ENCODE measurements around the gene CECR2.
"Not testable (repeated sequence)": the region's sequence is repeated elsewhere in the genome, so short reads cannot be mapped to it uniquely, and the experiment has no call there.

CECR2 gene

GRCh38 chr22:17471886-17472535, 102.8 kb downstream of the CECR2 start:
- DNase-seq, result no peak

- no peak for DNase-seq
Measured at GRCh38 chr22:17472932-17473331, 103.7 kb downstream of the CECR2 start.

DNA sequence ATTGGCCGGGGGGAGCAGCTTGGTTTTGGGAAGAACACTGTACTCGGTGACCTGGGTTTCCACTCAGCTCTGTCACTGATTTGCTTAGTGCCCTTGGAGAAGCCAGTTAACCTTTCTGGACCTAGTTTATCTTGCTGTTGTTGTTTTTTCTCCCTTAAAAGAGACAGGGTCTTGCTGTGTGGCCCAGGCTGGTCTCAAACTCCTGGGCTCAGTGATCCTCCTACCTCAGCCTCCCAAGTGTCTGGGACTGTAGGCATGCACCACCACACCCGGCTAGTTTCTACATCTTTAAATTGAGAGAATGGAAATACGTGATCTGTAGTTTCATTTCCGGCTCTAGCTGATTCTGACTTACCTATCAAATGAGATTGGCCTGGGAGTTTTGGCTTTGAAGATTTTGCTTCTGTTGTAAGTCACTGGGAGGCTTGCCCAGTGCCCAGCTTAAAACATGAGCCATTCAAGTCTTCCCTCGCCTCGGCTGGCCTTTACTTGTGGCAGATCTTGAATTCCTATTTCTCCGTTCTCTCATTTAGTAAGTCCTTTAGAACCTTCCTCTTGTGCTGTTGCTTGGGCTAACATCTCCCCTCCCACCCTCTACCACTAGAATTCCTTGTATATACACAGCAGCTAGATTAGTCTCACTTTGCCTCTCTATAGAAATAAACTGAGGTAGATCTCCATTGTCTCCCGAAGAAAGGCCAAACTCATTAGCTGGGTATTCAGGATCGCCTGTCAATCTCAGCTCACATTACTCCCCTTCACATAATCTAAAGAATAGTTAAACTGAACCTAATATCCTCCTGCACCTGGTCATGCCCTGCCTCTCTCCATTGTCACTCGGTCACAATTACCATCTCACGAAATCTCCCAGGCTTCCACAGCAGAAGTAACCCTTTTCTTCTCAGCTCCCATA, 106.3 kb downstream of the CECR2 start:
- no peak for DNase-seq

GRCh38 chr22:17476838-17477237, 107.6 kb downstream of the CECR2 start:
- no peak for DNase-seq

DNA sequence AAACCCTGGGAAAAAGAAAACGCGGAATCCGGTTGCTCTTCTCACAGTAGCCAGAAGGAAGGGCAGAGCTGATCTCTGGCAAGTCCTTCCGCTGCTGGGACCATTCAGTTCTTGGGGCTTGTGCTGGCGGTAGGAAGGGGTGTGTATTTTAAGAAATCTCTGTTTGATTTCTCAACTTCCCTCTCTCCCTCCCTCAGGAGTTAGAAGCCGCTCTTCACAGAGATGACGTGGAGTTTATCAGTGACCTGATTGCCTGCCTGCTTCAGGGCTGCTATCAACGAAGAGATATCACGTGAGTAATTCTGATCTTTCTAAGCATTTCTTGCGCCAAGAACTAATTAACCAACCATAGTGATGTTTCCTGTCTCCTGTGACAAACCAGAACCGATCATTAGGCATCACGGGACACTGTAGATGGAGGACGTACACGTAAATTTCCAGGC, 108.2 kb downstream of the CECR2 start:
- peak in 1 of 6 experiments; percentile 0 for DNase-seq

DNA sequence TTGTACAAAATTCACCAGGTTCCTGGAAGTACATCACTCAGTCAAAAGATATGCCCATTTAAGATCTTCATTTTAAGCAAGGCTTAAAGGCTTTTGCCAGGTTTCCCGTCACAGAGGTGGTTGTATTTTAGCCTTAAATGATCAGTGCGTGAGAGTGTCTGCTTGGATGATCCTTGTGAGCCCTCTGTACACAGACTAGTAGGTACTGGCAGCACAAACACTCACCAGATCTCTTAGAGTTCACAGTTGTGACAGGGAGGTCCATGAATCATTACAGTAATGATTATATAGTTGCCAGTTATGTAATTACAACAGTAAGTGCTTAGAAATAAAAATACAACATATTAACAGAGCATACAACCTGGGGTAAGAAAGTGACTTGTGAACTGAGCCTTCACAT, 109.9 kb downstream of the CECR2 start:
- no peak for DNase-seq

- DNase-seq, result no peak
Measured at GRCh38 chr22:17481424-17481823, 112.2 kb downstream of the CECR2 start.

- DNase-seq, result no peak
Measured at GRCh38 chr22:17483688-17484372, 114.6 kb downstream of the CECR2 start.

DNA sequence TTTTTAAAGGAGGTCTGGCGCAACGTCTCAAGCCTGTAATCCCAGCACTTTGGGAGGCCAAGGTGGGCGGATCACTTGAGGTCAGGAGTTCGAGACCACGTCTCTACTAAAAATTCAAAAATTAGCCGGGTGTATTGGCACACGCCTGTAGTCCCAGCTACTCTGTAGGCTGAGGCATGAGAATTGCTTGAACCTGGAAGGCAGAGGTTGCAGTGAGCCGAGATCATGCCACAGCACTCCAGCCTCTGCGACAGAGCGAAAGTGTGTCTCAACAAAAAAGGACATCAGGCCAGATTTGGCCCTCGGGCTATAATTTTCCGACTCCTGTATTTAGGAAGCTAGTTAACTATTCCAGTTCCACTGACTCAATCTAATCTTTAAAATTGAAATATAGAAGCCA, 115.3 kb downstream of the CECR2 start:
- no peak for DNase-seq

DNA sequence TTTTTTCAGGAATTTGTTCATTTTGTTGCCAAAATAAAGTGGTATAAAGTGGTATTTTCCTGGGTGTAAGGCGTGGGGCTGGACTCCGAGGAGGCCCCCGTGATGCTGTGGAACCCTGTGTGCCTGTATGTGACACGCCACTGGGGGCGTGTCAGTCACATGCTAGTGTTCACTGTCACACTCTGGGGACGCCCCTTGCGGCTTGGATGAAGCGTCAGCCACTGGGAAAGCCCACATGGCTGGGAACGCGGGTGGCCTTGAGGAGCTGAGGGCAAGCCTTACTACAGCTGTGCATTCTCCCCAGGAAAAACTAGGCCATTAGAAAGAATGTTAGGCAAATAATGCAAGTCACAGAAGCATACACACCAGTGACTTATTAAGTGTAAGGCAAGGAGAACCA, 117.1 kb downstream of the CECR2 start:
- DNase-seq, result no peak

- DNase-seq, result no peak
Measured at GRCh38 chr22:17486719-17487118, 117.5 kb downstream of the CECR2 start.

GRCh38 chr22:17489101-17489500, 119.8 kb downstream of the CECR2 start:
- DNase-seq, result no peak

GRCh38 chr22:17491090-17491640, 121.9 kb downstream of the CECR2 start:
- DNase-seq, result no peak

- DNase-seq, result no peak
Measured at GRCh38 chr22:17492247-17492646, 123.0 kb downstream of the CECR2 start.

DNA sequence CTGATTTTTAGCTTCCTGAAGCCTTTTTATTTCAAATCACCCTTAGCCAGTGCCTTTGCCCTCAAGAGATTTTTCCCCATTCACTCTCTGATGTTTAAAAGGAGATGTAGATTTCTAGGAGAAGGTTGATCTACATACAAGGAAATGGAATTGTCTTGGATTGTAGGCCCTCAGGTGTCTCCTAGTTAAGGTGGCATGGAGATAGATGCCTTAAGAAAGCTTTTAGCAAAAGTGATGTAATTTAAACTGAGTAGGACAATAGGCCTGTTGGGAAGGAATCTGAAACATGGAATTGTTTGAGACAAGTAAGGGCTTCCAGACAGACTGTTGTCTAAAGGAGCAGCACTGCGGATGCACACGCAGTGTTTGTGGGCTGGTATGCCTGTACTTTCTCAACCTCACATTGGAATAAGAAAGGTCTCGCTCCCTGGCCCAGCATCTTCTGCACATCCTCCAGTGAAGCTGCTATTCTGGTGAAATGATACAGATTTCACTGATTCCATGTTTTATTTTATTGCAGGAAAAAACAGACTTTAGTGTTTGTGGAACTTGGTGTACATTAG, 124.2 kb downstream of the CECR2 start:
- no peak for DNase-seq

DNA sequence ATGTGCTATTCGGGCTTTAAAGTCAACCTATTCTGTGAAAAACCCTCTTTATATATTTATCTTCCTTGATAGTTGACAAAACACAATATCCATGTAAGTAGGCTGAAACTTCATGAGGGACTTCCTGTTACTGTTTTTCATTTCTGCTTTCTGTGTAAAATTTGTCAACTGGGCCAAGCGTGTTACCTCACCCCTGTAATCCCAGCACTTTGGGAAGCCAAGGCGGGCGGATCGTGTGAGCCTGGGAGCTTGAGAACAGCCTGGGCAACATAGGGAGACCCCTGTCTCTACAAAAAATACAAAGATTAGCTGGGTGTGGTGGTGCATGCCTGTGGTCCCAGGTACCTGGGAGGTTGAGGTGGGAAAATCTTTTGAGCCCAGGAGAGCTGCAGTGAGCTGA, 127.6 kb downstream of the CECR2 start:
- no peak for DNase-seq

DNA sequence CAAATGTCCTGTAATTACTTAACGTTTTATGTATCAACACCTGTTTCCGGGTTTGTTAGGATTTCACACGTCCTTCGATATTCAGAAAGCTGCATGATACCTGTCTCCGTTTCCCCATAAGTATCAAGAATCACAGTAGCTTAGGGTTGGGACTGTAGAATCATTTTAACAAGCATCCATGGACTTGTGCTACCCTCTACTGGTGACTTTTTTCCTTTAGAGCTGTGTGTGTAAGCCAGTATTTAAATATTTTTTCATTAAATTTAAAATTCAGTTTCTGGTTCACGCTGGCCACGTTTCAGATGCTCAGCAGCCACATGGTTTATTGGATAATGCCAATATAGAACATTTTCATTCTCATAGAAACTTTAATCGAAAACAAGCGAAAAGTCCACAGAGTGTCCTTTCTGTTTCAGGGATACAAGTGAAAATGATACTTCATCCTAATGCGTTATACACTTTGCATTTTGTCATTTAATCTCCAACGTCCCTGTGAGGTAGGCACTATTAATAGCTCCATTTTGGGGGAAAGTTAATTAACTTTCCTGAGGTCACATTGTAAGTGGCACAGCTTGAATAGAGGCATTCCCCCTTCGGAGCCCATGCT, 132.5 kb downstream of the CECR2 start:
- DNase-seq, result peak in 5 of 6 experiments; percentile 2 to 68 (median 51)

GRCh38 chr22:17508110-17508509, 138.8 kb downstream of the CECR2 start:
- no peak for DNase-seq

GRCh38 chr22:17512960-17513359, 143.7 kb downstream of the CECR2 start:
- no peak for DNase-seq

DNA sequence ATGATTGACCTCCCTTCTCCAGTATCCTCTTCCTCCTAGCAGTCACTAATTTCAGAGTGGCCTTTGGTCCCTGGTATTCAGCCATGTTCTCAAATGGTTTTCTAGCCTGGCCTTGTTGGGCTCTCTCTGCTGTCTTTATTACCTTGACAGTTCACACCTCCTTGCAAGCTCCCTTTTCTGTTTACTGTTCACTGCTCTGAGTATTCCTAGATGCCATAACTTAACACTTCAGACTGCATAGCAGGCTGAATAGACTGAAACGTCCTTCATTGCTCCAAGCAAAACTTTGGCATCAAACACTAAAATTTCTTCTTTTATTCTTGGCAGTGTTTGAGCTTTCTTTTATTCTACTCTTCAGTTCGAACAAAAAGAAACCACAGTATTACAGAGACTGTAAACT, 144.4 kb downstream of the CECR2 start:
- DNase-seq, result no peak

DNA sequence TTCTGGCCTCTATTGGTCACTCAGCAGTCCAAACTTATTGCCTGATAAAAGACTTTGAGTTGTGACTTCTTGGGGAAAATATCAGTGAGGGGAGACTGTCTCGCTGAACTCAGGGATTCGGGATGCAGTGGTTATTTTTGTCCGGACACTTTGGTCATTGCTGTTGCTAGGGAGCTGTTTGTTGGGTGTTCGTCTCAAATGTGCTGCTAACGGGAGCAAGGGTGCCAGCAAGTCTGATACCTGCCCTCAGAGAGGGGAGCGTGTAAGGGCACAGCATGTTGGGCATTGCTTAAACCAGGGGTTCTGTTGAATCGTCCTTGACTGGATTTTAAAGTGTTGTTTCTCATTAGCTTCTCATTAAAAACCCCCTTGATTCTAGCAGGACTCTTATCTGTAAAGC, 144.8 kb downstream of the CECR2 start:
- no peak for DNase-seq

GRCh38 chr22:17518406-17518805, 149.1 kb downstream of the CECR2 start:
- DNase-seq, result no peak

- not testable (repeated sequence) for DNase-seq
Measured at GRCh38 chr22:17521971-17522370, 152.7 kb downstream of the CECR2 start.
